Activated gamma-delta T cell (primary cell): ENCODE results near the gene KRT79.

Experiments used
- DNase-seq: peaks from one replicate; lab custom pipeline; 2025; lab: John Stamatoyannopoulos, UW

Gene KRT79

GRCh38 chr12:52771505-52771904 lies 62.6 kb downstream of the KRT79 start:
- no peak for DNase-seq
